GM19025 (cell line): Measurements from ENCODE around the gene THEM4.
"Not testable (repeated sequence)": the region's sequence is repeated elsewhere in the genome, so short reads cannot be mapped to it uniquely, and the experiment has no call there.

Source experiments
- ATAC-seq: cut with Tn5 transposase; IDR thresholded peaks from one replicate; pipeline ENCODE4 v1.9.1; 2021; ENCODE audit warnings: mild to moderate bottlenecking, low read depth, moderate library complexity; ENCODE audit not compliant: unreplicated experiment

THEM4 gene

GRCh38 chr1:151900804-151901203 is 8.5 kb downstream of the THEM4 start:
- not testable (repeated sequence) for ATAC-seq

GRCh38 chr1:151898519-151898991 is 10.8 kb downstream of the THEM4 start:
- ATAC-seq = no peak

- ATAC-seq = no peak
These were observed 11.3 kb downstream of the THEM4 start for GRCh38 chr1:151897991-151898431.

GRCh38 chr1:151893176-151893924 is 16.0 kb downstream of the THEM4 start:
- ATAC-seq = no peak

- ATAC-seq = no peak
These were observed 17.1 kb downstream of the THEM4 start for GRCh38 chr1:151892190-151892589.

- ATAC-seq = no peak
These were observed 17.8 kb downstream of the THEM4 start for GRCh38 chr1:151891512-151891911.

- no peak for ATAC-seq
These were observed 20.2 kb downstream of the THEM4 start for GRCh38 chr1:151888972-151889570.

GRCh38 chr1:151887028-151887427 is 22.3 kb downstream of the THEM4 start:
- ATAC-seq = no peak

GRCh38 chr1:151885479-151885878 is 23.8 kb downstream of the THEM4 start:
- no peak for ATAC-seq

GRCh38 chr1:151884879-151885278 is 24.4 kb downstream of the THEM4 start:
- not testable (repeated sequence) for ATAC-seq

GRCh38 chr1:151884445-151884844 is 24.9 kb downstream of the THEM4 start:
- ATAC-seq = not testable (repeated sequence)

- ATAC-seq = not testable (repeated sequence)
These were observed 25.4 kb downstream of the THEM4 start for GRCh38 chr1:151883898-151884297.

GRCh38 chr1:151882918-151883317 is 26.4 kb downstream of the THEM4 start:
- not testable (repeated sequence) for ATAC-seq

GRCh38 chr1:151882466-151882865 is 26.8 kb downstream of the THEM4 start:
- no peak for ATAC-seq

- ATAC-seq = no peak
These were observed 27.8 kb downstream of the THEM4 start for GRCh38 chr1:151881479-151881878.

GRCh38 chr1:151875419-151876097 is 33.8 kb downstream of the THEM4 start:
- no peak for ATAC-seq

GRCh38 chr1:151872776-151873175 is 36.5 kb downstream of the THEM4 start:
- ATAC-seq = not testable (repeated sequence)

- no peak for ATAC-seq
These were observed 37.9 kb downstream of the THEM4 start for GRCh38 chr1:151871284-151872030.

GRCh38 chr1:151868486-151868885 is 40.8 kb downstream of the THEM4 start:
- no peak for ATAC-seq

GRCh38 chr1:151867765-151868411 is 41.4 kb downstream of the THEM4 start:
- no peak for ATAC-seq
